Gastrocnemius medialis (tissue), 4 donors: Measurements from ENCODE around the gene CDKAL1.

Source experiments
- CTCF ChIP-seq, 5 experiments: fragments of 450-650 bp in 3 of 5; fragments of 200-600 bp in 2 of 5; sonication (generic) in 2 of 5; IDR thresholded peaks in 4 of 5; conservative IDR thresholded peaks in 1 of 5; 1 replicate in 4 of 5; 2 replicates in 1 of 5; pipeline ENCODE4 v1.5.1; 2016 to 2019; ENCODE audit warnings: antibody characterized with exemption in 5 of 5, mild to moderate bottlenecking in 3 of 5, moderate library complexity in 3 of 5
- POLR2A ChIP-seq, 2 donors: fragments of 450-650 bp; IDR thresholded peaks; one replicate each; pipeline ENCODE4 v1.6.1; 2017; ENCODE audit warnings: antibody characterized with exemption in 2 of 2, mild to moderate bottlenecking in 2 of 2, moderate library complexity in 2 of 2

GRCh38 chr6:21101694-21102093, 567.4 kb downstream of the CDKAL1 start:
- no peak for TF ChIP-seq CTCF (IDR thresholded peaks at IDR 0.05 in 4 of 5, conservative IDR thresholded peaks at IDR 0.05 in 1 of 5)
- no peak for TF ChIP-seq POLR2A (IDR thresholded peaks at IDR 0.05)
